ENCODE measurements around the gene TPP1.

TPP1 gene

GRCh38 chr11:6611092-6611962, 7.9 kb downstream of the TPP1 start:
- DNase-seq, result no peak

GRCh38 chr11:6610591-6610990, 8.6 kb downstream of the TPP1 start:
- no peak for DNase-seq

- DNase-seq, result no peak
Observed at GRCh38 chr11:6609502-6610015, 9.7 kb downstream of the TPP1 start.

- DNase-seq, result no peak
Observed at GRCh38 chr11:6608726-6609501, 10.3 kb downstream of the TPP1 start.

GRCh38 chr11:6608011-6608410, 11.2 kb downstream of the TPP1 start:
- no peak for DNase-seq

- DNase-seq, result no peak
Observed at GRCh38 chr11:6607190-6607795, 11.9 kb downstream of the TPP1 start.

- no peak for DNase-seq
Observed at GRCh38 chr11:6606471-6607189, 12.6 kb downstream of the TPP1 start.

- DNase-seq, result no peak
Observed at GRCh38 chr11:6604790-6605189, 14.4 kb downstream of the TPP1 start.

GRCh38 chr11:6604081-6604626, 15.1 kb downstream of the TPP1 start:
- peak; percentile 40 for DNase-seq

- peak; percentile 83 for DNase-seq
Observed at GRCh38 chr11:6603287-6604080, 15.7 kb downstream of the TPP1 start, which contains the start of the genes ILK and RRP8. Gene ILK, plus strand, starts transcription at chr11:6603774. Its CDS starts 498 bp downstream, at chr11:6604272. Gene RRP8, minus strand, starts transcription at chr11:6603616. Its CDS starts 114 bp downstream, at chr11:6603502.

- no peak for DNase-seq
Observed at GRCh38 chr11:6602096-6602940, 16.9 kb downstream of the TPP1 start.

GRCh38 chr11:6601041-6601461, 18.2 kb downstream of the TPP1 start:
- no peak for DNase-seq

- DNase-seq, result no peak
Observed at GRCh38 chr11:6599881-6600390, 19.3 kb downstream of the TPP1 start.

GRCh38 chr11:6599449-6599848, 19.8 kb downstream of the TPP1 start:
- DNase-seq, result no peak

GRCh38 chr11:6598555-6598954, 20.7 kb downstream of the TPP1 start:
- no peak for DNase-seq

- DNase-seq, result no peak
Observed at GRCh38 chr11:6596239-6596877, 22.9 kb downstream of the TPP1 start.

- DNase-seq, result no peak
Observed at GRCh38 chr11:6594142-6594768, 25.0 kb downstream of the TPP1 start.

- DNase-seq, result no peak
Observed at GRCh38 chr11:6588018-6588417, 31.2 kb downstream of the TPP1 start.

GRCh38 chr11:6587360-6587953, 31.8 kb downstream of the TPP1 start:
- DNase-seq, result no peak
